ENCODE results near the gene RNPEPL1. TPM values are rescaled to one million over a fixed set of nuclear protein-coding genes. Genes with fewer than 3 reads are reported as not detected.
A peak's percentile ranks its signal among the peaks of the same experiment; 100 is the strongest.

Gene RNPEPL1
- total and polyA plus RNA-seq, 10 of the 15 experiments (the other 5 are each of a cell fraction or from before 2014, with no cell fraction given) = 0.24 to 49.5 (median 6.8) TPM

GRCh38 chr2:240583774-240584173, 15.5 kb downstream of the RNPEPL1 start:
- H3K27me3 ChIP-seq (replicated peaks in 1 of 2; ENCODE audit: control insufficient read depth in 2 of 2, insufficient read depth in 2 of 2, low read length in 1 of 2) = no peaks in the 10 kb centered on the region
- no peak for FAIRE-seq

More at GRCh38 chr2:240583774-240584173, 15.5 kb downstream of the RNPEPL1 start:
- Histone ChIP-seq H2AFZ (ENCODE audit: control insufficient read depth, low read depth, low read length) (no peak overlapping the region), H3K9me3 (replicated peaks; ENCODE audit: control insufficient read depth, insufficient read depth, low read length) (no peaks in the 10 kb centered on the region; the same call in 1 of the 3 replicates), H3K36me3 (ENCODE audit: control insufficient read depth in 2 of 2, insufficient read depth in 2 of 2, low read length in 1 of 2) (no peaks in the 10 kb centered on the region), H3K9ac (ENCODE audit: control insufficient read depth, insufficient read depth, low read length) (peak overlapping the region; percentile 32; the same call in 1 of the 2 replicates), H3K4me2 (ENCODE audit: control insufficient read depth, insufficient read depth) (peak overlapping the region; percentile 73), H4K20me1 (ENCODE audit: control insufficient read depth, insufficient read depth) (no peaks in the 10 kb centered on the region; the same call in 1 of the 2 replicates), H3K27ac (ENCODE audit: control insufficient read depth, insufficient read depth) (peak overlapping the region; percentile 92), H3K79me2 (ENCODE audit: control insufficient read depth, insufficient read depth, low read length) (peaks cover 48% of the 10 kb centered on the region), H3K4me3 (peak overlapping the region; percentile 36; the same call in 1 of the 2 replicates), H3K4me1 (ENCODE audit: control insufficient read depth, insufficient read depth, low read length) (peaks cover 56% of the 10 kb centered on the region)
- intact Hi-C loops (cut with micrococcal nuclease; ENCODE audit: unreplicated experiment) = loop anchor here (1.0 kb wide), 2 partner anchors 17 to 22 kb away; no protein-coding TSS in a partner anchor
- BruUV-seq (replicated peaks) = no TSS peak
- RAD21 ChIA-PET (ENCODE audit: unreplicated experiment) = interaction anchor here (6.2 to 10.9 kb wide), 2 partner anchors 22 to 69 kb away, joined by 49 to 206 read pairs; partner anchors contain the start of genes ANKMY1 and DUSP28
- WGBS (ENCODE audit: insufficient coverage, insufficient replicate concordance, low lambda C conversion rate, missing lambda C conversion rate) = 83% methylated on average over 4 of the region's 4 CpGs
- TF ChIP-seq BACH1 (IDR thresholded peaks at IDR 0.05; ENCODE audit: borderline replicate concordance) (no peak), CREM (IDR thresholded peaks at IDR 0.05; ENCODE audit: low read depth) (no peak), ESRRA (IDR thresholded peaks at IDR 0.05; ENCODE audit: low read length) (no peak), FOXM1 (IDR thresholded peaks at IDR 0.05; ENCODE audit: low read depth, low read length) (no peak), POU2F2 (IDR thresholded peaks at IDR 0.05; ENCODE audit: borderline replicate concordance, low read depth, low read length) (no peak), EGR1 (IDR thresholded peaks at IDR 0.05; ENCODE audit: borderline replicate concordance in 1 of 2, low read depth in 2 of 2, low read length in 2 of 2) (no peak), HCFC1 (IDR thresholded peaks at IDR 0.05; ENCODE audit: low read length) (no peak), ZNF687 (IDR thresholded peaks at IDR 0.05) (no peak), NFXL1 (IDR thresholded peaks at IDR 0.05; ENCODE audit: borderline replicate concordance) (no peak), GATAD2B (conservative IDR thresholded peaks at IDR 0.05; ENCODE audit: low read depth) (no peak), RCOR1 (conservative IDR thresholded peaks at IDR 0.05; ENCODE audit: low read depth, low read length) (no peak)
- CTCF ChIA-PET = interaction anchor here (0.7 to 11.9 kb wide), 5 partner anchors 20 to 747 kb away, joined by 3 to 196 read pairs (median 3); partner anchors contain the start of gene DUSP28
- in situ Hi-C loops (cut with MboI) = no loop called here
- SMC1A ChIA-PET (ENCODE audit: uncharacterized antibody, unreplicated experiment) = interaction anchor here (0.8 to 6.4 kb wide), 3 partner anchors 22 to 38 kb away, joined by 4 to 124 read pairs (median 13); partner anchors contain the start of genes ANKMY1 and DUSP28
- POLR2A ChIA-PET = interaction anchor here (1.3 to 6.7 kb wide), 2 partner anchors 20 to 518 kb away, joined by 3 to 233 read pairs; partner anchors contain the start of genes DUSP28 and MTERF4
- ATAC-seq (no peak), DNase-seq (ENCODE audit: low read depth, low spot score) (no peak)

Measured in GM12878 (cell line).